Keratinocyte (primary cell): ENCODE results near the gene SGIP1.

Source experiments
- CTCF ChIP-seq, 3 experiments: IDR thresholded peaks in 1 of 3; conservative IDR thresholded peaks in 1 of 3; optimal IDR thresholded peaks in 1 of 3; 2 replicates in 2 of 3; 3 replicates in 1 of 3; pipeline versions ENCODE3 to v1.5.1; 2011; ENCODE audit warnings: low read length in 3 of 3, mild to moderate bottlenecking in 3 of 3, moderate library complexity in 2 of 3, control low read depth in 1 of 3, inconsistent platforms in 1 of 3; ENCODE audit not compliant: insufficient read depth in 2 of 3; ENCODE audit errors: extremely low read depth in 1 of 3
- EZH2 ChIP-seq: IDR thresholded peaks from one replicate; pipeline ENCODE4 v1.6.1; 2012; ENCODE audit warnings: inconsistent platforms, mild to moderate bottlenecking, low read length, moderate library complexity

- TF ChIP-seq EZH2 (no peak), CTCF (optimal IDR thresholded peaks at IDR 0.05 in 1 of 3, IDR thresholded peaks at IDR 0.05 in 1 of 3, conservative IDR thresholded peaks at IDR 0.05 in 1 of 3; ENCODE audit: extremely low read depth in 1 of 3, insufficient read depth in 2 of 3, low read length in 3 of 3) (no peak)
Measured at GRCh38 chr1:66535853-66536252, 1.9 kb downstream of the SGIP1 start.
